HEK293 (cell line): ENCODE measurements around the gene CMTM8.
A peak's percentile ranks its signal among the peaks of the same experiment; 100 is the strongest.

Experiments used
- CTCF ChIA-PET: fragments of 350-600 bp; formaldehyde crosslinking; extraction: SDS; loops from one replicate; lab custom pipeline; 2021; ENCODE audit warnings: antibody characterized with exemption; lab: Yijun Ruan, JAX
- POLR2A ChIA-PET: fragments of 300-600 bp; formaldehyde crosslinking; extraction: SDS; loops from one replicate; lab custom pipeline; 2020; ENCODE audit warnings: antibody characterized with exemption, inconsistent platforms; lab: Yijun Ruan, JAX
- H3K27ac ChIP-seq: fragments of 200-500 bp; sonication (Bioruptor generic); 2 replicates; pipeline ENCODE4 v1.5.1; 2014; ENCODE audit warnings: low read depth, low read length, control low read depth, inconsistent platforms; ENCODE audit errors: extremely low read depth
- H3K36me3 ChIP-seq, 2 experiments: fragments of 200-500 bp in 1 of 2; sonication (Bioruptor generic) in 1 of 2; 1 replicate in 1 of 2; 2 replicates in 1 of 2; pipeline ENCODE4 v1.5.1; 2014 to 2017; ENCODE audit warnings: inconsistent platforms in 2 of 2, low read length in 2 of 2; ENCODE audit not compliant: control insufficient read depth in 2 of 2, insufficient read depth in 1 of 2
- H3K4me1 ChIP-seq: fragments of 200-500 bp; sonication (Bioruptor generic); 2 replicates; pipeline ENCODE4 v1.5.1; 2014; ENCODE audit warnings: mild to moderate bottlenecking, low read length, inconsistent platforms; ENCODE audit not compliant: control insufficient read depth, insufficient read depth
- H3K4me3 ChIP-seq: 2 replicates; pipeline ENCODE4 v1.5.1; 2011; ENCODE audit warnings: low read depth, mild to moderate bottlenecking, control low read depth, low read length, moderate library complexity
- H3K9me3 ChIP-seq: fragments of 200-500 bp; sonication (Bioruptor generic); 2 replicates; pipeline ENCODE4 v1.5.1; 2014; ENCODE audit warnings: low read depth, low read length, inconsistent platforms; ENCODE audit not compliant: control insufficient read depth, insufficient read depth
- GFI1B ChIP-seq: fragments of 450-650 bp; formaldehyde crosslinking; IDR thresholded peaks from 2 replicates; pipeline ENCODE4 v1.5.1; 2016; ENCODE audit warnings: missing biosample characterization, missing genetic modification characterization
- OSR2 ChIP-seq: fragments of 450-650 bp; formaldehyde crosslinking; IDR thresholded peaks from 2 replicates; pipeline ENCODE4 v1.5.1; 2016; ENCODE audit warnings: missing biosample characterization, missing genetic modification characterization
- ZBTB17 ChIP-seq: fragments of 450-650 bp; formaldehyde crosslinking; IDR thresholded peaks from 2 replicates; pipeline ENCODE4 v1.5.1; 2016; ENCODE audit warnings: missing biosample characterization, missing genetic modification characterization
- ZBTB20 ChIP-seq: fragments of 450-650 bp; formaldehyde crosslinking; IDR thresholded peaks from 2 replicates; pipeline ENCODE4 v1.5.1; 2016; ENCODE audit warnings: missing biosample characterization, missing genetic modification characterization
- ZBTB48 ChIP-seq: fragments of 450-650 bp; formaldehyde crosslinking; IDR thresholded peaks from 2 replicates; pipeline ENCODE4 v1.5.1; 2016; ENCODE audit warnings: missing biosample characterization, missing genetic modification characterization
- ZIC2 ChIP-seq: fragments of 450-650 bp; formaldehyde crosslinking; IDR thresholded peaks from 2 replicates; pipeline ENCODE4 v1.5.1; 2016; ENCODE audit warnings: missing biosample characterization, missing genetic modification characterization
- ZNF366 ChIP-seq: fragments of 450-650 bp; formaldehyde crosslinking; conservative IDR thresholded peaks from 2 replicates; pipeline ENCODE4 v1.5.1; 2016; ENCODE audit warnings: missing biosample characterization, missing genetic modification characterization
- ZNF394 ChIP-seq: fragments of 450-650 bp; formaldehyde crosslinking; IDR thresholded peaks from 2 replicates; pipeline ENCODE4 v1.5.1; 2016; ENCODE audit warnings: missing biosample characterization, missing genetic modification characterization, mild to moderate bottlenecking, moderate library complexity, borderline replicate concordance
- ZNF600 ChIP-seq: fragments of 450-650 bp; formaldehyde crosslinking; IDR thresholded peaks from 2 replicates; pipeline ENCODE4 v1.5.1; 2016; ENCODE audit warnings: missing biosample characterization, missing genetic modification characterization
- ZNF629 ChIP-seq: fragments of 450-650 bp; formaldehyde crosslinking; IDR thresholded peaks from 2 replicates; pipeline ENCODE4 v1.5.1; 2017; ENCODE audit warnings: missing biosample characterization, missing genetic modification characterization
- ZNF654 ChIP-seq: fragments of 450-650 bp; formaldehyde crosslinking; IDR thresholded peaks from 2 replicates; pipeline ENCODE4 v1.5.1; 2016; ENCODE audit warnings: low read depth, missing biosample characterization, missing genetic modification characterization
- ZNF692 ChIP-seq: fragments of 450-650 bp; formaldehyde crosslinking; IDR thresholded peaks from 2 replicates; pipeline ENCODE4 v1.5.1; 2016; ENCODE audit warnings: missing biosample characterization, missing genetic modification characterization
- ZNF791 ChIP-seq: fragments of 450-650 bp; formaldehyde crosslinking; IDR thresholded peaks from 2 replicates; pipeline ENCODE4 v1.5.1; 2016; ENCODE audit warnings: missing biosample characterization, missing genetic modification characterization
- TF ChIP-seq, protein P1 (sequence below): fragments of 450-650 bp; formaldehyde crosslinking; IDR thresholded peaks from 2 replicates; pipeline ENCODE4 v1.5.1; 2016; ENCODE audit warnings: missing biosample characterization, missing genetic modification characterization
- TF ChIP-seq, protein P2 (sequence below): fragments of 450-650 bp; formaldehyde crosslinking; IDR thresholded peaks from 2 replicates; pipeline ENCODE4 v1.5.1; 2016; ENCODE audit warnings: missing biosample characterization, missing genetic modification characterization

The CMTM8 gene

GRCh38 chr3:32246079-32246675 lies 7.7 kb downstream of the CMTM8 start:
- H3K4me3 ChIP-seq: no peak overlapping the region
- TF ChIP-seq ZNF600 (tag by site-specific recombination): peak; percentile 50; the same call in 1 of the 2 replicates
- TF ChIP-seq ZBTB20 (tag by site-specific recombination): peak; percentile 45; the same call in 1 of the 2 replicates
- no peak for TF ChIP-seq ZNF654 (tag by site-specific recombination)
- TF ChIP-seq ZNF791 (tag by site-specific recombination): no peak
- peak; percentile 33; the same call in 1 of the 2 replicates for TF ChIP-seq OSR2 (tag by site-specific recombination)
- TF ChIP-seq ZIC2 (tag by site-specific recombination): peak; percentile 96
- peak; percentile 15; the same call in 1 of the 2 replicates for TF ChIP-seq ZNF629 (tag by site-specific recombination)
- TF ChIP-seq, protein P1, sequence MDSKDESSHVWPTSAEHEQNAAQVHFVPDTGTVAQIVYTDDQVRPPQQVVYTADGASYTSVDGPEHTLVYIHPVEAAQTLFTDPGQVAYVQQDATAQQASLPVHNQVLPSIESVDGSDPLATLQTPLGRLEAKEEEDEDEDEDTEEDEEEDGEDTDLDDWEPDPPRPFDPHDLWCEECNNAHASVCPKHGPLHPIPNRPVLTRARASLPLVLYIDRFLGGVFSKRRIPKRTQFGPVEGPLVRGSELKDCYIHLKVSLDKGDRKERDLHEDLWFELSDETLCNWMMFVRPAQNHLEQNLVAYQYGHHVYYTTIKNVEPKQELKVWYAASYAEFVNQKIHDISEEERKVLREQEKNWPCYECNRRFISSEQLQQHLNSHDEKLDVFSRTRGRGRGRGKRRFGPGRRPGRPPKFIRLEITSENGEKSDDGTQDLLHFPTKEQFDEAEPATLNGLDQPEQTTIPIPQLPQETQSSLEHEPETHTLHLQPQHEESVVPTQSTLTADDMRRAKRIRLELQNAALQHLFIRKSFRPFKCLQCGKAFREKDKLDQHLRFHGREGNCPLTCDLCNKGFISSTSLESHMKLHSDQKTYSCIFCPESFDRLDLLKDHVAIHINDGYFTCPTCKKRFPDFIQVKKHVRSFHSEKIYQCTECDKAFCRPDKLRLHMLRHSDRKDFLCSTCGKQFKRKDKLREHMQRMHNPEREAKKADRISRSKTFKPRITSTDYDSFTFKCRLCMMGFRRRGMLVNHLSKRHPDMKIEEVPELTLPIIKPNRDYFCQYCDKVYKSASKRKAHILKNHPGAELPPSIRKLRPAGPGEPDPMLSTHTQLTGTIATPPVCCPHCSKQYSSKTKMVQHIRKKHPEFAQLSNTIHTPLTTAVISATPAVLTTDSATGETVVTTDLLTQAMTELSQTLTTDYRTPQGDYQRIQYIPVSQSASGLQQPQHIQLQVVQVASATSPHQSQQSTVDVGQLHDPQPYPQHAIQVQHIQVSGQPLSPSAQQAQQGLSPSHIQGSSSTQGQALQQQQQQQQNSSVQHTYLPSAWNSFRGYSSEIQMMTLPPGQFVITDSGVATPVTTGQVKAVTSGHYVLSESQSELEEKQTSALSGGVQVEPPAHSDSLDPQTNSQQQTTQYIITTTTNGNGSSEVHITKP (tag by site-specific recombination): 0 out of 2 replicates have a peak, but pooled peaks have one; percentile 14
- TF ChIP-seq ZBTB17 (tag by site-specific recombination): peak; percentile 52; the same call in 1 of the 2 replicates
- TF ChIP-seq GFI1B (tag by site-specific recombination): peak; percentile 56
- H3K9me3 ChIP-seq: no peaks in the 10 kb centered on the region
- CTCF ChIA-PET: interaction anchor here (0.6 kb wide), 1 partner anchor 50 kb away, joined by 3 read pairs; no protein-coding TSS in a partner anchor
- H3K36me3 ChIP-seq: peaks cover 0 to 5% of the 10 kb centered on the region in 2 experiments; a peak in 1 of 3 replicates
- H3K27ac ChIP-seq: no peak overlapping the region
- H3K4me1 ChIP-seq: no peaks in the 10 kb centered on the region; the same call in 1 of the 2 replicates
- POLR2A ChIA-PET: no interaction called here

- CTCF ChIA-PET: interaction anchor here (2.4 kb wide), 1 partner anchor 9 kb away, joined by 10 read pairs; no protein-coding TSS in a partner anchor
- no peak overlapping the region for H3K27ac ChIP-seq
Observed at GRCh38 chr3:32249184-32249782, 10.8 kb downstream of the CMTM8 start.

More at GRCh38 chr3:32249184-32249782, 10.8 kb downstream of the CMTM8 start:
- H3K4me3 ChIP-seq: no peak overlapping the region
- POLR2A ChIA-PET: no interaction called here
- TF ChIP-seq, protein P1 (tag by site-specific recombination): peak; percentile 40; the same call in 1 of the 2 replicates
- TF ChIP-seq, protein P2, sequence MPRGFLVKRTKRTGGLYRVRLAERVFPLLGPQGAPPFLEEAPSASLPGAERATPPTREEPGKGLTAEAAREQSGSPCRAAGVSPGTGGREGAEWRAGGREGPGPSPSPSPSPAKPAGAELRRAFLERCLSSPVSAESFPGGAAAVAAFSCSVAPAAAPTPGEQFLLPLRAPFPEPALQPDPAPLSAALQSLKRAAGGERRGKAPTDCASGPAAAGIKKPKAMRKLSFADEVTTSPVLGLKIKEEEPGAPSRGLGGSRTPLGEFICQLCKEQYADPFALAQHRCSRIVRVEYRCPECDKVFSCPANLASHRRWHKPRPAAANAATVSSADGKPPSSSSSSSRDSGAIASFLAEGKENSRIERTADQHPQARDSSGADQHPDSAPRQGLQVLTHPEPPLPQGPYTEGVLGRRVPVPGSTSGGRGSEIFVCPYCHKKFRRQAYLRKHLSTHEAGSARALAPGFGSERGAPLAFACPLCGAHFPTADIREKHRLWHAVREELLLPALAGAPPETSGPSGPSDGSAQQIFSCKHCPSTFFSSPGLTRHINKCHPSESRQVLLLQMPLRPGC (tag by site-specific recombination): no peak
- peak; percentile 67 for TF ChIP-seq ZNF366 (tag by site-specific recombination)
- peak; percentile 63; the same call in 1 of the 2 replicates for TF ChIP-seq ZBTB48 (tag by site-specific recombination)
- no peak for TF ChIP-seq ZNF394
- 0 out of 2 replicates have a peak, but pooled peaks have one; percentile 10 for TF ChIP-seq ZNF692 (tag by site-specific recombination)
- peak; percentile 26; the same call in 1 of the 2 replicates for TF ChIP-seq ZNF629 (tag by site-specific recombination)
- TF ChIP-seq, all 188 proteins: peak for 5
- no peaks in the 10 kb centered on the region; the same call in 1 of the 2 replicates for H3K4me1 ChIP-seq
- H3K9me3 ChIP-seq: no peaks in the 10 kb centered on the region
- H3K36me3 ChIP-seq: no peaks in the 10 kb centered on the region
